HepG2 (cell line): Measurements from ENCODE around the gene DLEC1.

Experiments
- MXI1 ChIP-seq: IDR thresholded peaks from 3 replicates; pipeline ENCODE4 v1.6.1; 2012; ENCODE audit warnings: low read depth, low read length, inconsistent platforms, borderline replicate concordance
- MYPOP ChIP-seq: sonication (generic); formaldehyde crosslinking; IDR thresholded peaks from 2 replicates; pipeline ENCODE4 v1.8.1; 2023; ENCODE audit warnings: mild to moderate bottlenecking, moderate library complexity, missing genetic modification reagents
- ZNF557 ChIP-seq: sonication (generic); formaldehyde crosslinking; IDR thresholded peaks from 2 replicates; pipeline ENCODE4 v1.4.0; 2020; ENCODE audit warnings: missing genetic modification reagents

- no peak for TF ChIP-seq MXI1
- no peak for TF ChIP-seq MYPOP (CRISPR knock-in tag)
- TF ChIP-seq ZNF557 (CRISPR knock-in tag) = no peak
These were observed 8.6 kb upstream of the DLEC1 start for GRCh38 chr3:38030126-38031021.
